NCI-H2029 (cell line): Measurements from ENCODE around the gene HOXD11.

Experiments
- DNase-seq: peaks from one replicate; lab custom pipeline; 2025; lab: John Stamatoyannopoulos, UW

HOXD11 gene

GRCh38 chr2:176093145-176093897 is 13.8 kb upstream of the HOXD11 start:
- DNase-seq: no peak

DNA sequence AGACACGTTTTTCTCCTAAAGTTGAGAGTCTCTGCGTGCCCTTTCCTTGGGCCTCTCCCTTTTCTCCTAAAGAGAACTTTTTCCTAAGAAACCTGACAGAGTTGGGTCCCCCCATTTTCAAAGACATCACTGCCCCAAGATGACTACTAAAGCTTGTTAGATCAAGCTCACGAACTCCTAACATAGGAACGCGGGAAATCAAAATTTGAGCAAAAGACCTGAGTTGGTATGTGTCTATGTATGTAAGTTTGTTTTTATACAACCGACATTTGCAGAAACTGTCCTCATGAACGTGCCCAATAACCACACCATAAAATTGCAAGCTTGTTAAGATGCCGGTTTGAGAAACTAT is 13.2 kb upstream of the HOXD11 start:
- no peak for DNase-seq

DNA sequence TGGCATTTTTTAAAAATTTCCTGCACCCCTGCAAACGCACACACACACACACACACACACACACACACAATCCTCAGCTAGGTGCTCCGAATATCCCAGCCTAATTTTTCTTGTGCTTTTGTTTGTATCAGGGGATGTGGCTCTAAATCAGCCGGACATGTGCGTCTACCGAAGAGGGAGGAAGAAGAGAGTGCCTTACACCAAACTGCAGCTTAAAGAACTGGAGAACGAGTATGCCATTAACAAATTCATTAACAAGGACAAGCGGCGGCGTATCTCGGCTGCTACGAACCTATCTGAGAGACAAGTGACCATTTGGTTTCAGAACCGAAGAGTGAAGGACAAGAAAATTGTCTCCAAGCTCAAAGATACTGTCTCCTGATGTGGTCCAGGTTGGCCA is 12.7 kb upstream of the HOXD11 start:
- no peak for DNase-seq

DNA sequence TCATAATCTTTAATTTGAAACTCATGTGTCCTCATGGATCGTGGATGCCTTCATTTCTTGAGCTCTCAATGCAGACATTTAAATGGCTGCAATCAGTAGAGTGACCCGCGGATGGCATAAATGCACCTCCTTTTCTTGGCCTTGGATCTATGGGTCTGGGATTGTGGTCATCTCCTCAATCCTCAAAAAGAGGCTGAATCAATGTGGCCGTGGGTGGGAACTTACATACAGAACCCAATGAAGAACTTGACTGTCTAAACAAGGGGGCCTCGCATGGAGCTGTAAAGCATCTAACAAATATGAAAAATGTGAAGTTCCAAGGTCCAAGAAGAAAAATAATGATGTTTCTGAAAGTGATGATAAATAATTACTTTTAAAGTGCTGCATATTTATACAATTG is 11.7 kb upstream of the HOXD11 start:
- DNase-seq: no peak

DNA sequence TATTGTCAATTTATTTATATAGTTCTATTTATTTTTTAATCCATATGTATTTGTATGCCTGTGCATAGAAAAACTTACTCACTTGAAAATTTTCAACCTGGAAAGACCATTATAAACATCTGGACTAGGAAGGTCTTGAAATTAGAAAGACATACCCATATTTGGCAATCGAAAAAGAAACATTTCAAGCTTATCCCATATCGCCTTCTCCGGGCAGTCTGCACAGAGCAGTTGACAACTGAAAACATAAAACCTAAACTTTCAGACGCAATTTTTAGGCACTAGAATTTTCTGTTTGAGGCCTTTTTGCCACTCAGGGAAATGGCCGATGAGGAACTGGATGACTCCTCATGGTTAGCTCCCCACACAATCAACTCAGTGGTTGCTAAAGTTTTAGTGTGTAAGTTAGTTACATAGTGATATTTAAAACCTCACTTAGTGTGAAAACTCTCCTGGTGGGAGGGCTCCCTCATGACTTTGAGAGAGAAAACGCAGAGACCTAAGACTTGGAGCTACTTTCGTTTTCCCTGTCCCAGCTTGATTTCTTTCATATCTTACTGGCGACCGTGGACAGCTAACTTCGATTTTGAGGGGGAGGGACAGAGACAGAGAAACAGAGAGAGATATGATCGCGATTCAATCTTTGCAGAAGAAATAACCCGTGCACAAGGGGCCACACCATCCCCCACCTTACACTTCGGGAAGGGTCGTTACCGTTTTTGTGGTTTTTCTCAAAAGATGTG is 10.7 kb upstream of the HOXD11 start:
- no peak for DNase-seq

GRCh38 chr2:176096986-176097819 is 9.9 kb upstream of the HOXD11 start:
- peak; percentile 74 for DNase-seq

- DNase-seq: no peak
Measured at GRCh38 chr2:176097820-176098365, 9.2 kb upstream of the HOXD11 start.

DNA sequence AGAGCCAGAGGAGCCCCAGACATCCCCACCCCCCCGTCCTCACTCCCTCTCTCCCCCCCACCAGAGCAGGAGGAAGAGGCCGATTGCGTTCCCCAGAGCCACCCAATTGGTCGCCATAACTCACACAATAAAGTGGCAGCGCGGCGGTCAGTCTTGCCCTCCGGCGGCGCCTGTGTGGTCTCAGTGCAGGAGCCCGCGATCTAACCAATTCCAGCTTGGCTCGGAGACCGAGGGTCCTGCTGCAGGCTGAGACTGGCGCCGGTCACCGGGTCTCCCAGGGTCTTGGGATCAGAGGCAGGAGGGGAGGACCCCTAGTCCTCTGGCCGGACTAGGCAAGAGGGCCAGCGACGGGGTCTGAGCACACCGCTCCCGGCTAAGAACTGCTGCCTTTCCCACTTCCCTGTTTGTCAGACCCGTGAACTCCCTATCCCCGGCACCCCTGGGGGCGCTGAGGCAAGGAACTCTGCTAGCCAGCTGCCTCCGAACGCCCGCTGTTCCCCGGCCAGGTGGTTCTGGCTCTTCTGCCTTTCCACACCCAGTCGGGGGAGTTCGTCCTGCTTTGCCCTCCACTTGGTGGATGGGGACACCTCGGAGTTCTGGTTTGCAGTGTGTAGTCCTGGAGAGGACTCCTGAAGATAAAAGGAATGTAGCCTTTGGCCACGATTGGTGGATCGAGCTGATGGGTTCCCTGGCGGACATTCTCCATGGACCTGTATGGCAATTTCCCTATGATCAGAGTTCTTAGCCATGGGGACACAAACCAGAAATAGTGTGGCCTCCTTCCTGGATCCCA is 8.5 kb upstream of the HOXD11 start:
- no peak for DNase-seq

DNA sequence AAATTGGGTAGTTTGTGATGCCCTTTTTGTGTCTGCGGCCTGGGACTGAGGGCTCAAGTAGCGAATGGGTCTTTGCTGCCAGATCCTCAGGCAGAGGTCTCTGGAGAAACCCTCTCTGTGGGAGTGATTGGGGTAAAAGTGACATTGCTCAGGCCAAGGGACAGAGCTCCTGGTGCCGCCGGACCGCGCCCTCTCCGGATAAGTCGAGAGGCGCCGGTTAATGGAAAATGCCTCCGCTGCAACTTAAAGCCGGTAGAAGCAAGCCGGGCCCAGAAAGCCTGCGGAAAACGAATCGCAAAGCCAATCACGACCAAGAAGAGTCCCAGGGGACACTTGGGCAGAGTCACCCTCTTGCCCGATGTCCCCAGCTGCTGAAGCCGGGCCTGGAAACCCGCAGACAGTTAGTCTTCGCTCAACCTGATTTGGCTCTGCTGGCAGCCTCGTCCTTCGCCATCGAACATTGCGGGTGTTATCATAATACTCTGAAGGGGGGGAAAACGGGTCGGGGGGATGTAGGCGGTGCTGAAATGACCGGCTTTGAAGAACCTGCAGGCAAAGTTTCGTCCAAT is 7.8 kb upstream of the HOXD11 start:
- DNase-seq: no peak

GRCh38 chr2:176099728-176100546 is 7.1 kb upstream of the HOXD11 start, which contains the start of gene HOXD12:
TSS of gene HOXD12 (plus strand) at chr2:176099795. CDS start at chr2:176099802, 7 bp downstream.
- no peak for DNase-seq

DNA sequence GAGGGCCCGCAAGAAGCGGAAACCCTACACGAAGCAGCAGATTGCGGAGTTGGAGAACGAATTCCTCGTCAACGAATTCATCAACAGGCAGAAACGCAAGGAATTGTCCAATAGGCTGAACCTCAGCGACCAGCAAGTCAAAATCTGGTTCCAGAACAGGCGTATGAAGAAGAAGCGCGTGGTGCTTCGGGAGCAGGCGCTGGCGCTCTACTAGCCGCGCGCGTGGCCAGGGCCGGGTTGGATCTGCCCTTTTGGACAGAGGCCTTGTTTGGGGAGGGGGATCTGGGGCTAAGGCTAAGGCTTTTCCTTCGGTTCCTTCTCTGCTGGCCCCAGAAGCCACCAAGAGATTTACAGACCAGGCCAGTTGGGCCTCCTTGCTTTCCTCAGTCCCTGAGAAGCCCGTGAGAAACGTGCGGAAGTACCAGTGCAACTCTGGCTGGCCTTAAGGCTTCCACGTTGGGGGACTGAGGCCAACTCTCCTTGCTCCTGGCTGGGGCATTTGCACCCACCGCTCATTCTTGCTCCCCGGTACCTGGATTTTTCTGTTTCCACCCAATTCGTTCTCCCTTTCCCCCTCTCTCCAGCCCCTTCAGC is 6.4 kb upstream of the HOXD11 start:
- DNase-seq: no peak

GRCh38 chr2:176101216-176101830 is 5.8 kb upstream of the HOXD11 start:
- DNase-seq: no peak

DNA sequence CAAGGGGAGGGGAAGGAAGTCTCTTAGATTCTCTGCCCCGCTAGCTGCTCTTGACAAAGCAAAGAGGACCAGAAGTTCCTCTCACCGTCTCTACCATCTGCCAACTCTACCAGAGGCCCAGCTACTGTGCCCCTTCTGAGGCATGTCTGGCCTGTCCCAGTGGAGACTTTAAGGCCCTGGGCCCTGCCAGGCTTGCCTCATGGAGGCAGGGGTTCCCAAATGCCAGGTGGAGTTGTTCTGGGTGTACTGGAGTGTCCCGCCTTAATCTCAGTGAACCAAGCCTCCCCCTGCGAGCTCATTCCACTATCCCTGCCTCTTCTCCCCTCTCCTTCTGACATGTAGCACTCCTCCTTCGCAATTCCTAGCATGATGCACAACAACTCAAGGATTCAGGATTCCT is 5.2 kb upstream of the HOXD11 start:
- no peak for DNase-seq

- DNase-seq: no peak
Measured at GRCh38 chr2:176102309-176102866, 4.7 kb upstream of the HOXD11 start.

- DNase-seq: no peak
Measured at GRCh38 chr2:176103194-176103593, 3.9 kb upstream of the HOXD11 start.

- no peak for DNase-seq
Measured at GRCh38 chr2:176103742-176104315, 3.3 kb upstream of the HOXD11 start.

DNA sequence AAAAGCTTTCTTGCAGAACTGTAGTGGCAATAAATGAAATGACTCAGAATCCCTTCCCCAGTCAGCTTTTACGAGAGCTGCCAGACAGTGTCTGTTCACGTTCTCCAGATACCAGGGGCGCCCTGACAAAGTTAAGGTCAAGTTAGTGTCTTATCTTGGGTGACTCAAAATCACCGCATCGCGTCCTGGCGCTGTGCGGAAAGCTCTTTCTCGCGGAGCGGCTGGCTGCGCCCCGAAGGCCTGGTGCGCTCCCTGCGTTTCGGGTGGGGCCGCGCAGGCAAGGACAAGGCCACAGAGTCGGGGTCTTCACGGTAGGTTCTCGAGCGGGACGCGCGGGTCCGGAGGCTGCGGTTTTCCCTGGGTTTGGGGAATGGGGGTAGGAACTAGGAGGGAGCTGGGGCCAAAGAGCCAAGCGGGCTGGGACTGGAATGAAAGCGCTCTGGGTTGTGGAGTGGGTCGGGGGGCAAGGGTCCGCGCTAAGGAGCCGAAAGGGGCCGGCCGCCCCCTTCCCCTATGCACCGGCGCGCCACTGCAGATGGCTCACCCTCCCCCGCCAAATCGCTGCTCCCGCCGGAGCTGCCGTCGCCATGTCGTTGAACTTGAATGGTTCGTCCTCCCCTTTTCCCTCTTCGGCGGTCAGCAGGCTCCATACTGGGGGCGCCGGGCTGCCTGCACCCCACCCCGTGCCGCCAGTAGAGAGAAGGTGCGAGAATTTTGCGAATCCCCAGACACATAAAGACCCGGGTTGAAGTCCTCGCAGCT is 2.6 kb upstream of the HOXD11 start:
- no peak for DNase-seq
